Fibroblast of villous mesenchyme (primary cell): Measurements from ENCODE around the gene CFAP47. TPM values are rescaled to one million over a fixed set of nuclear protein-coding genes. Genes with fewer than 3 reads are reported as not detected.
"Not testable (repeated sequence)": the region's sequence is repeated elsewhere in the genome, so short reads cannot be mapped to it uniquely, and the experiment has no call there.

ENCODE experiments used
- DNase-seq: peaks from one replicate; pipeline ENCODE4 v3.0.0-alpha.2; 2010; ENCODE audit warnings: low read depth
- H3K4me3 ChIP-seq: 2 replicates; pipeline ENCODE4 v1.5.1; 2011; ENCODE audit warnings: low read depth, mild to moderate bottlenecking, low read length
- CTCF ChIP-seq: IDR thresholded peaks from 2 replicates; pipeline ENCODE4 v1.5.1; 2012; ENCODE audit warnings: low read depth, mild to moderate bottlenecking, low read length; ENCODE audit not compliant: insufficient read depth
- total RNA-seq: library from RNA; depleted of rRNA; stranded (reverse); fragments of >200 nt; gene quantifications from 2 replicates; pipeline ENCODE4 v1.2.3, GENCODE V29; 2012

CFAP47 gene, protein sequence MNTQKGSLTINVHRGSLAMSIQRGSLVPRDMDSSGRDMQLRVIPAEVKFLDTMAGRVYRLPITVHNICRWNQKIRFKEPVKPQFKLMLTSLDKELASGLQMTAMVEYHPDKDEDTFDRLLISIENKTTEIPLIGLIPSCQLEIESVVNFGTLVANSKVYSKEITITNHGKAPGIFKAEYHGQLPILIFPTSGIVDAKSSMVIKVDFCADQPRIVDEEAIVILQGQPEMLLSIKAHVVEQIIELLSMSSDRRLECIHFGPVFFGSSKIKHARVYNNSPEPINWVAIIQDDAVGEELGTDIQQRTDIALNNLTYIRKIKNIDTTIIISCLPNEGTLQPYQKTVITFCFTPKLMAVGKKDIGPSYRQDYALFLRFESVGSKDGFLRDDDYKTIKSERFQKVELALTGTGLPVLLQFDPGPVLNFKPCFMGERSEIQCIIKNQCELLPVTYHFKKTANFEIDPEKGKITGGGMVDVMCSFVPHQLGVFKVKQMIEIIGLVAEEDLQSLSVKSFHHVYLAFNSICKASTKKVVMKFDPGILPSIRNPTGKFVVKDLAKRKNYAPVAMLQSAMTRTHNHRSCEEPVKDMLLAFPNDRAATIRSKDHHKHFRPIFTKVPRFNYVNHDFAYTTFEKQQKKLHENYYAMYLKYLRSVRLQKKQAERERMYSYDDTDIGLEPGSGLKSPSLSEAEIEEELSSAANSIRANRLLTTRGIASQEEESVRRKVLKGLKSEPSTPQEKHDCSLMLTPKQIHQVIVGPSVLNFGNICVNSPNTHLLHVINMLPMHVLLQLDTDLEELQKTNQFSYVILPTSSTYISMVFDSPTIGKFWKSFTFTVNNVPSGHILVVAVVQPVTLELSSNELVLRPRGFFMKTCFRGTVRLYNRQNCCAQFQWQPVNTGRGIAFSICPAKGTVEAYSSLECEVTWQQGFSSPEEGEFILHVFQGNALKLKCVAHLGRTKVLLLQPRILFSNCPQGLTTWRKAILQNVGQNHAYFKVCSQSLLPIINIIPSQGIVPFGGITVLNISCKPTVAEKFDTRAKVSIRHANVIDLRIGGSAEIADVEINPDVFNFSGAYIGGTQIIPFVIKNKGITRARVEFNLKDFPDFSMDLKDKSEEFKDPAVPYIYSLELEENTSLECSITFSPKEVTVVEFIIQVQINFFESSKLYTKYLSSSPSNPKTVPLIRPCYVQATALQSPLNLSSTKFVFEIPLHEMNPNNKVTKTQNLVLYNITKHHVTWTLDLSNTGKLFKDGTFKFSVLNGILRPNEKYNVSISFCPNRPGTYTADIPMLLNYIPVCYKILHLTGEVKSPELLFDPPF (N-terminal part only)
- not detected in 2 replicates for total RNA-seq

DNA sequence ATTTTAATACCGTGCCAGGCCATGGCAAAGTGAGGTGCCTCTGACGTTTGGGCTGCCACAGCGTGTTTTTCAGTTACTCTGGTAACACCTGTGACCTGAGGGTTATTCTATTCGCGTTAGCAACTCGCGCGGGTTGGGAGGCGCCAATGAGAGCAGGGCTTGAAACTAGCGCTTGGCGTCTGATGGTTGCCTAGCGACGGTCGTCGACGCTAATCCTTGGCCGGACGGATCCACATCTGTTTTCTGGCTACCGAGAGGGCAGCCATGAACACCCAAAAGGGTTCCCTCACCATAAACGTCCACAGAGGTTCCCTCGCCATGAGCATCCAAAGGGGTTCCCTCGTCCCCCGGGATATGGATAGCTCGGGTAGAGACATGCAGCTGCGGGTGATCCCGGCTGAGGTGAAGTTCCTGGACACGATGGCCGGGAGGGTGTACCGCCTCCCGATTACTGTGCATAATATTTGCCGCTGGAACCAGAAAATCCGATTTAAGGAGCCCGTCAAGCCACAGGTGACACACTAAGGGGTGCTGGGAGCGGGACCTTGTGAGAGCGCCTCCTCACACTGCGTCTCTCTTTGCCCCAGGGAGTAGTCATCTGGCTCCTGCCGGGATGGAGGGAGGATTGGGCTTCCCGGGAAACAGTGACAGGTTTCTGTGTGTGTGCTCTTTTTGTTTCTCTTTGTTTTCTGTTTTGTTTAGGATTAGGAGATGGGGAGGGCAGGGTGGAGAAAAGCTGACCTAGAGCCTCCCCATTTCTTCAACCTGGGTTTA lies at the start of gene CFAP47:
Gene CFAP47 (plus strand): TSS at position 199 of the 774 bp plus-strand sequence. CDS start 66 bp downstream, at position 265.
- H3K4me3 ChIP-seq, result no peak within 1 kb of the TSS
- no peak for TF ChIP-seq CTCF
- no peak for DNase-seq

DNA sequence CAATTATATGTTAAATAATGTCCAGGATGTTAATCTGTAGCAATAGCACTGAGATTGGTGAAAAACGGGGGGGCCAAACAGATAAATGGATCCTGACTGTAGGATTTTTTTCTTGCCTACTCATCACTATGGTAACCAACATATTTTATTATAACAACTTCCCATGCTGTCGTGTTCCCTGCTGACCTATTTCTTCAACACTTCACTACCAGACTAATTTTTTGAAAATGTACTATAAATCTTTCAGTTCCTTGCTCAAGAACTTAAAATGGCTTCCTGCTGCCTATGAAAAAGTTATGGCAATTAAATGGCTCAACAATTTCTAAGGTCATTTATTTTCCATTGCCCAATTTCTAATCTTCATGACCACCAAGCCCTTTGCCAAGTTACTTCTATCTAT lies 38.9 kb upstream of the CFAP47 start:
- DNase-seq, result no peak
- no peak overlapping the region for H3K4me3 ChIP-seq
- TF ChIP-seq CTCF, result no peak

DNA sequence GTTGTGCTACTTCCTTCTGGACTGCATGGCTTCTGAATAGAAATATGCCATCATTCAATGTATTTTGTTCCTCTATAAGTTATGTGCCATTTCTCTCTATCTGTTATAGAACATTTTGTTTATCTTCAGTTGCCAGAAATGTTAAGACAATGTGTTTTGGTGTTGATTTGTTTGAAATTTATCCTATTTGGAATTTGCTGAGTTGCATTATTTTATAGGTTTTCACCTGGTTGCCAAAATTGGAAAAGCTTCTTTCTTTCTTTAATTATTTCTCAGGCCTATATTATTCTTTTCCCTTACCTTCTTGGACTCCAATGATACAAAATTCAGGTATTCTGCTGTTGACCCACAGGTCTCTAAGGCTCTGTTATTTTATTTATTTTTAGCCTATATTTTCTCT lies 33.4 kb upstream of the CFAP47 start:
- no peak for DNase-seq
- no peak overlapping the region for H3K4me3 ChIP-seq
- TF ChIP-seq CTCF, result no peak

- TF ChIP-seq CTCF, result no peak
- no peak for DNase-seq
- H3K4me3 ChIP-seq, result no peak overlapping the region
These were observed 28.8 kb upstream of the CFAP47 start for GRCh38 chrX:35890699-35891098.

DNA sequence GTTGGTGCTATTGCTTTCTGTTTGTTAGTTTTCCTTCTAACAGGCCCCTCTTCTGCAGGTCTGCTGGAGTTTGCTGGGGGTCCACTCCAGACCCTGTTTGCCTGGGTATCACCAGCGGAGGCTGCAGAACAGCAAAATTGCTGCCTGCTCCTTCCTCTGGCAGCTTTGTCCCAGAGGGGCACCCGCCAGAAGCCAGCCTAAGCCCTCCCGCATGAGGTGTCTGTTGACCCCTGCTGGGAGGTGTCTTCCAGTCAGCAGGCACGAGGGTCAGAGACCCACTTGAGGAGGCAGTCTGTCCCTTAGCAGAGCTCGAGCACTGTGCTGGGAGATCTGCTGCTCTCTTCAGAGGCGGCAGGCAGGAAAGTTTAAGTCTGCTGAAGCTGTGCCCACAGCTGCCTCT lies 67.3 kb downstream of the CFAP47 start:
- not testable (repeated sequence) for H3K4me3 ChIP-seq

GRCh38 chrX:36007207-36007606 lies 87.7 kb downstream of the CFAP47 start:
- no peak for DNase-seq
- H3K4me3 ChIP-seq, result no peak overlapping the region
- TF ChIP-seq CTCF, result no peak

More for the DNA sequence above, 67.3 kb downstream of the CFAP47 start:
- not testable (repeated sequence) for DNase-seq
